Ascending aorta (tissue), 2 donors: Measurements from ENCODE around the gene ATP8A1. TPM values are rescaled to one million over a fixed set of nuclear protein-coding genes. Genes with fewer than 3 reads are reported as not detected.

Experiments used
- DNase-seq, 2 donors: peaks; one replicate each; pipeline ENCODE4 v3.0.0-alpha.2; 2019; ENCODE audit warnings: low spot score in 2 of 2
- H3K27ac ChIP-seq, 2 donors: fragments of 200-600 bp; sonication (generic); one replicate each; pipeline ENCODE4 v1.5.1; 2016 to 2017; ENCODE audit warnings: mild to moderate bottlenecking in 1 of 2
- H3K27me3 ChIP-seq: fragments of 200-600 bp; sonication (generic); one replicate; pipeline ENCODE4 v1.5.1; 2017
- H3K36me3 ChIP-seq, 2 donors: fragments of 200-600 bp; sonication (generic); one replicate each; pipeline ENCODE4 v1.5.1; 2016
- H3K4me1 ChIP-seq, 2 donors: fragments of 200-600 bp; sonication (generic); one replicate each; pipeline ENCODE4 v1.5.1; 2016 to 2017; ENCODE audit warnings: mild to moderate bottlenecking in 1 of 2
- H3K4me3 ChIP-seq, 2 donors: fragments of 200-600 bp; sonication (generic); one replicate each; pipeline ENCODE4 v1.5.1; 2016 to 2017; ENCODE audit warnings: mild to moderate bottlenecking in 1 of 2
- H3K9me3 ChIP-seq, 2 donors: fragments of 200-600 bp; sonication (generic); one replicate each; pipeline ENCODE4 v1.5.1; 2016
- CTCF ChIP-seq, 3 experiments: fragments of 200-600 bp in 2 of 3; fragments of 450-650 bp in 1 of 3; sonication (generic) in 2 of 3; IDR thresholded peaks; one replicate each; pipeline ENCODE4 v1.5.1; 2016 to 2019; ENCODE audit warnings: antibody characterized with exemption in 3 of 3, mild to moderate bottlenecking in 1 of 3, moderate library complexity in 1 of 3
- intact Hi-C: fragments of 100-400 bp; cut with DNase I; formaldehyde crosslinking; loops from one replicate; pipeline ENCODE4 v1.15.1; 2023
- total RNA-seq: library from RNA; depleted of rRNA; stranded (reverse); fragments of >200 nt; gene quantifications from one replicate; pipeline ENCODE4 v1.1.0, GENCODE V29; 2016

Gene ATP8A1
- total RNA-seq, 1 donor from 2014 or later = 11.4 TPM

DNA sequence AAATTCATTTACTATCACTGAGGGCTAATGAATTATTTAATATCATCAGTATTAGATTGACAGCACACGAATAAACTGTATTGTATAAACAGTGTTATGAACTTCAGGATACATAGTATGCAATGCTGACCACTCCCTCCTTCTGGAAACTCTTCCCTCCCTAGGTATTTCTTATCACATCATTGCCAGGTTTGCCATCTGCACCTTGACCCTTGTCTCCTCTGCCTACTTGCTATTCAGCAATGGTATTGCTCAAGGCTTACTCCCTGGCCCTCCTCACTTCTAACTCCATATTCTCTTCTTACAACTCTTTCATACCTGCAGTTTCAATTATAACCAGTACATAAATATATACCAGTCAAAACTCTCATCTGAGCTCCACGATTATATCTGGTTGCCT is 38.9 kb downstream of the ATP8A1 start:
- no peak for DNase-seq
- Histone ChIP-seq H3K4me3 (no peak overlapping the region), H3K4me1 (no peaks in the 10 kb centered on the region), H3K27me3 (no peaks in the 10 kb centered on the region), H3K36me3 (no peaks in the 10 kb centered on the region), H3K9me3 (no peaks in the 10 kb centered on the region), H3K27ac (no peak overlapping the region)
- TF ChIP-seq CTCF (IDR thresholded peaks at IDR 0.05) = no peak
- intact Hi-C loops = no loop called here

GRCh38 chr4:42617030-42617429 is 39.9 kb downstream of the ATP8A1 start:
- Histone ChIP-seq H3K27me3 (no peaks in the 10 kb centered on the region), H3K4me3 (no peak overlapping the region), H3K9me3 (no peaks in the 10 kb centered on the region), H3K27ac (no peak overlapping the region), H3K4me1 (no peaks in the 10 kb centered on the region), H3K36me3 (no peaks in the 10 kb centered on the region)
- intact Hi-C loops = no loop called here
- no peak for DNase-seq
- no peak for TF ChIP-seq CTCF (IDR thresholded peaks at IDR 0.05)

GRCh38 chr4:42616572-42616971 is 40.3 kb downstream of the ATP8A1 start:
- Histone ChIP-seq H3K27me3 (no peaks in the 10 kb centered on the region), H3K9me3 (no peaks in the 10 kb centered on the region), H3K36me3 (no peaks in the 10 kb centered on the region), H3K27ac (no peak overlapping the region), H3K4me3 (no peak overlapping the region), H3K4me1 (no peaks in the 10 kb centered on the region)
- no peak for DNase-seq
- no peak for TF ChIP-seq CTCF (IDR thresholded peaks at IDR 0.05)
- intact Hi-C loops = no loop called here

GRCh38 chr4:42615131-42615763 is 41.7 kb downstream of the ATP8A1 start:
- no peak overlapping the region for H3K27ac ChIP-seq
- no peaks in the 10 kb centered on the region for H3K36me3 ChIP-seq
- no peak for DNase-seq
- H3K4me1 ChIP-seq = no peaks in the 10 kb centered on the region
- TF ChIP-seq CTCF (IDR thresholded peaks at IDR 0.05) = no peak
- intact Hi-C loops = no loop called here
- no peaks in the 10 kb centered on the region for H3K27me3 ChIP-seq
- no peak overlapping the region for H3K4me3 ChIP-seq
- no peaks in the 10 kb centered on the region for H3K9me3 ChIP-seq

DNA sequence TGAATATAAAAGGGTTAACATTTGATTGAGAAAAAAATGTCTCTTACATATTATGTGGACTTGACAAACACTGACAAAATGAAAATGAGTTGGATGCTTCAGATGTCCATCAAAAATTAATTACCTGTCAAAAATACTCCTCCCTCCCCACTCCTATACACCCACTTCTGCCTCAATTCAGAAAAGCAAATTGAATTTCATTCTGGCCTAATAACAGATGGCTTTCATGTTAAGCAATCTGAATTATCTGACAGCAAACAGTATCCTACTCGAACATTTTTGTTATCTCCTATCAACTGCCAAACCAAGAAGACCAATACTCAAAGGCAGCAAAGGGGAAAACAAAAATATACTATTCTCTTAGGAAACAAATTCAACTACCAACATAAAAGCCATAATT is 44.0 kb downstream of the ATP8A1 start:
- intact Hi-C loops = no loop called here
- no peak for TF ChIP-seq CTCF (IDR thresholded peaks at IDR 0.05)

GRCh38 chr4:42610941-42611340 is 46.0 kb downstream of the ATP8A1 start:
- no peak for TF ChIP-seq CTCF (IDR thresholded peaks at IDR 0.05)
- Histone ChIP-seq H3K4me1 (no peaks in the 10 kb centered on the region), H3K4me3 (no peak overlapping the region), H3K27me3 (no peaks in the 10 kb centered on the region), H3K9me3 (no peaks in the 10 kb centered on the region), H3K36me3 (no peaks in the 10 kb centered on the region), H3K27ac (no peak overlapping the region)
- intact Hi-C loops = no loop called here
- DNase-seq = no peak

More for the DNA sequence above, 44.0 kb downstream of the ATP8A1 start:
- H3K27ac ChIP-seq = no peak overlapping the region
- no peaks in the 10 kb centered on the region for H3K36me3 ChIP-seq
- no peak overlapping the region for H3K4me3 ChIP-seq
- H3K27me3 ChIP-seq = no peaks in the 10 kb centered on the region
- no peaks in the 10 kb centered on the region for H3K4me1 ChIP-seq
- no peak for DNase-seq
- H3K9me3 ChIP-seq = no peaks in the 10 kb centered on the region
